ENCODE results near the gene VIPAS39. TPM values are rescaled to one million over a fixed set of nuclear protein-coding genes. Genes with fewer than 3 reads are reported as not detected.

The VIPAS39 gene
- 17.1 and 18.8 TPM in 2 replicates for total RNA-seq

- intact Hi-C loops (cut with micrococcal nuclease) = loop anchor here (1.0 to 5.0 kb wide), 12 partner anchors 80 to 645 kb away; partner anchors contain the start of genes ADCK1, ALKBH1, ANGEL1 and CIPC
These were observed at the start of gene VIPAS39, which contains the start of gene AHSA1 for GRCh38 chr14:77457522-77458248. Gene VIPAS39, minus strand, starts transcription at chr14:77457601. Its CDS starts 3,499 bp downstream, at chr14:77454102. Gene AHSA1, plus strand, starts transcription at chr14:77458093. Its CDS starts 97 bp downstream, at chr14:77458190.

DNA sequence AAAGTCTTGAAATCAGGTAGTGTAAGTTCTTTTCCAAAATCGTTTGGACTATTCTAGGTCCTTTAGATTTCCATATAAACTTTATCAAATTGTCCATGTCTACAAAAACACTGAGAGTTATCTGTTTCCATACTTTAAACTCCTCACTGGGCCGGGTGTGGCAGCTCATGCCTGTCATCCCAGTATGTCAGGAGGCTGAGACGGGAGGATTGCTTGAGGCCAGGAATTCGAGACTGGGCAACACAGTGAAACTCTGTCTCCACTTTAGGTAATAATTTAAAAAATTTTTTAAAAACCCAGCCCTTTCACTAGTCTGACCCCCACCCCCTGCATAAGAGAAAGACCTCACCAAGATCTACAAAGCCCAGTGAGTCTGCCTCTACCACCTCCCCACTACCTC lies 47.6 kb upstream of the VIPAS39 start:
- intact Hi-C loops (cut with micrococcal nuclease) = no loop called here

DNA sequence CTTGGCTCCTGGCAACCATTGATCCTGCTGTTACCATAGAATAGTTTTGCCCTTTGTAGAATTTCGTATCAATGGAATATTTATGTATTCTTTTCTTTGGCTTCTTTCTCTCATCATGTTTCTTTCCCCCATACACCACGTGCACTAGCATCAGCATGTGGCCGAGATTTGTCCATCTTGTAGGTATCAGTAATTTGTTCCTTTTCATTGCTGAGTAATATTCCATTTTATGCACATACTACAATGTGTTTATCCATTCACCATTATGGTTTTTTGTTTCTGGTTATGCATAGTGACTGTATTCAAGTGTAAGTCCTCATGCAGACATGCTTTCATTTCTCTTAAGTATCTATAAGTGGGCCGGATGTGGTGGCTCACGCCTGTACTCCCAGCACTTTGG lies 45.7 kb upstream of the VIPAS39 start:
- intact Hi-C loops (cut with micrococcal nuclease) = no loop called here

- intact Hi-C loops (cut with micrococcal nuclease) = no loop called here
These were observed 44.8 kb upstream of the VIPAS39 start for GRCh38 chr14:77502109-77502782.

- intact Hi-C loops (cut with micrococcal nuclease) = no loop called here
These were observed 41.7 kb upstream of the VIPAS39 start for GRCh38 chr14:77498984-77499527.

DNA sequence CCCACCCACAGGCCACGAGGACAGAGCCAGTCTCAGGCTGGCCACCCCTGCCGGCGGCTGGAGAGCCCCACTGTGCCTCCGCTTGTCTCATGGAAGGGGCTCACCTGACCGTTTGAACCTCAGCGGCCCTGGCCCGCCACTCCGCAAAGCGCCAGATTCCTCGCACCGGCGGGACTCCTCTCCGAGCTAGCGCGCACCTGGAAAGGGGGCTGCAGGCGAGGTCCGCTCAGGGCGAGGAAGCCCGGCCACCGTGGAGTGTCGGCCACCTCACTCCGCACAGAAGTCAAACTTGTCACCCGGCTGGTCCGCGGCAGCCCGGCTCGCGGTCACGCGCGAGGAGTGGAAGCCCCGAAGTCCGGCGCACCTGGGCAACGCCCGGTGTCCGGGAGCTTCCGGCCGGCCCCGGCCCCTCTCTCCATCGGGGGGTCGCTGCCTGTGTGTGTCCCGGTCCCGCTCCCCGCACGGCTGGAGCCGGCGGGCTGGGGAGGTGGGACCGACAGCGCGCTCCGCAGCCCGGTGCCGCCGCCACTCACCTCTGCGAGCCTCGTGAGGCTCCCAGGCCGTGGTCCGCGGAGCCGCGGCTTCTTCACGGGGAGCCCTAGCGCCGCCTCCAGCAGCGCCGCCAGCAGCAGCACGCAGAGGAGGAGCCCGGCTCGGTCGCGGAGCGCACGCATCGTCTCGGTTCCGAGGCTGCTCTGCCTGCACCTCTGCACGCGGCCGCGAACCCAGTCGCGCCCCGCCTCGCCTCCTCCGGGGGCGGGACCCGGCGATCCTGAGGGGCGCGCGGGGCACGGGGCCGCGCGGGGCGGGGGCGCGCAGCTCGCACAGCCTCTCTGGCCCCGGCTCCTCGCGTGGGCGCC lies 40.9 kb upstream of the VIPAS39 start, which contains the start of gene ISM2:
TSS of gene ISM2 (minus strand) at position 697 of the 860 bp plus-strand sequence. CDS start at position 674, 23 bp downstream.
- intact Hi-C loops (cut with micrococcal nuclease) = no loop called here

DNA sequence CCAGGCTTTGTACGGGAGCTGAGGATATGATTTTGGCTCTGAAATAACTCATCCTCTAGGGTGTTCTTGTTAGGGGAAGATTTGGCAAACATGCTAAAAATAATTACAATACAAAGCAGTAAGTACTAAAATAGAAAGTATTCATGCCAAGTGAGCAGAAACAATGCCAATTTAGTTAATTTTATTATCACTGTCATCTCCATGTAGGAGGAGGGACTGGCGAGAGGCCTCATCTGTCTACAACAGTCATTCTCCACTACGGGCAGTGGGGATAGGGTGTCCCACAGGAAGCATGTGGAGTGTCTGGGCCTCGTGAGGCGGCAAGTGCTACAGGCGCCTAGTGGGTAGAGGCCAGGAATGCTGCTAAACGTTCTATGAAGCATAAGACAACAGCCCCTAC lies 37.9 kb upstream of the VIPAS39 start:
- intact Hi-C loops (cut with micrococcal nuclease) = no loop called here

- intact Hi-C loops (cut with micrococcal nuclease) = no loop called here
These were observed 33.7 kb upstream of the VIPAS39 start for GRCh38 chr14:77491056-77491455.

DNA sequence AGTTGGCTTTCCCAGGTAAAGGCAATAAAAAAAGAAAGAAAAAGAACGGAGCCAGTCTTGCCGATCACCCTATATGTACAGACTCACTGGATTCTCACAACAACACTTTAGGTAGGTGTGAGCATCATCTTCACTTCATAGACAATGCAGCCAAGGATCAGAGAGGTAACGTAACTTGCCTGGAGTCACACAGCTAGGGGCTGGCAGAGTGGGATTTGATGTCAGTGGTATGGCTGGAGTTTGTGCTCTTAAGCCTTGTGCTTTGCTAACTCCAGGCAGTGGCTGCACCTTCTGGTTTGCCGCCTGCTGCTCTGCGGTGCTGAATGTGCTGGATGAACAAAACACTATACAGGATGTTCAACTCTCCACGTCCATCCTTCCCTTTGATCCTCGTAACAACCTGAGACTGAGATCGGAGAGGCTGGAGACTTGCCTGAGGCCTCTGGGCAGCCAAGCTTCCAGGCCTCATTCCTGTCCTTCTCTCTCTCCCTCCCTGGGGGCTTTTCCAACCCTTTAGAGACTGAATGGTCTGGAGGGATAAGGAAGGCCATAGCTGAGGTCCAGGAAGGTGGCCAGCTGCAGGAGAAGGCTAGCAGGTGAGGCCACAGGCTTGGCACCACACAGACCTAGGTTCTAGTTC lies 33.1 kb upstream of the VIPAS39 start:
- intact Hi-C loops (cut with micrococcal nuclease) = no loop called here

DNA sequence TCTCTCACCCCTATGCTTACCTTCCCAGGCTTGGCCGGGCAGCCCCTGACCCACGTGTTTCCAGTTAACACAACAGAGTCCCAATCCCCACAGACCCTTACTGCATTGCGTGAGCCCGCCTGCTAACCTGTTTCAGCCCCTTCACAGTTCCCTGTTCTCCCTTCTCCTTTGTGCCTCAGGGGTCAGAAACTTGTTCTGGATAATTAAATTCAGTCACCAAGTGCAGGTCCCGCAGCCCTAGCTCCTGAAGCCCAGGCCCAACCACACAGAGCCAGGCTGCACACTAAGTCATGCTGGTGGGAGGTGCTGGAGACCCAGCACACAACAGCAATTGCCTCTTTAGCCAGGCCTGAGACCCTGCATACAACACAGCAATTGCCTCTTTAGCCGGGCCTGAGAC lies 31.6 kb upstream of the VIPAS39 start:
- intact Hi-C loops (cut with micrococcal nuclease) = no loop called here

- intact Hi-C loops (cut with micrococcal nuclease) = no loop called here
These were observed 31.2 kb upstream of the VIPAS39 start for GRCh38 chr14:77488558-77488957.

DNA sequence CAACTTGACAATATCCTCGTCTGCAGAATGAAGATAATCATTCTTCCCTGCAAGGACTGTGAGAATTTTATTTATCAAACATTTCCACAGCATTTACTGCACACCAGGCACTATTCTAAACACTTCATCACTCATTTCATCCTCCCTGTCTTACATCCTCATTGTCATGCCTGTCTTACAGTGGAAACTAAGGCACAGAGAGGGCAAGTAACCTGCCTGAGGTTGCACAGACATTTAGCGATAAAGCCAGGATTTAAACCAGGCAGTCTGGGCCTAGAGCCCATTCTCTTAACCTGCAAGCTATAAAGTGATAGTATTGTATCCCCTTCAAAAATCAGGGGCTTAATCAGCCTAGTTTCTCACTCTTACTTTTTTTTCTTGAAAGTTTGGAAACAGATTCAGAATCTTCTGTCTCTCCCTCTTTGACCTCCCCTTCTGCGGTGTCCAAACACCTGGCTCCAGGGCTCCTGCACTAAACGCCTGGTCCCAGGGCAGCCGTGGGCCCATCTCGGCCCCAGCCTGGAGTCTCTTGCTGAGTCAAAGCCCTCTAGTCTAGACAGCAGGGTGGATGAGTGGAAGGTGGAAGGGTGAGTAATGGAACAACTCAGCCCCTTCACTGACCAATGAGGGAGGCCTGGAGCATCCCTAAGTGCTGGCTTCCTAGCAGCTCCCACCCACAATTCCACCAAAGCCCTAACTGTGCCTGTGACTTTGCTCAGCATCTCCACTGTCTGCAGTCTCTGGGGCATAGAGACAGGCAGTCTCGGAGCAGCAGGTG lies 28.7 kb upstream of the VIPAS39 start:
- intact Hi-C loops (cut with micrococcal nuclease) = no loop called here

GRCh38 chr14:77485256-77485655 lies 27.9 kb upstream of the VIPAS39 start:
- intact Hi-C loops (cut with micrococcal nuclease) = no loop called here

DNA sequence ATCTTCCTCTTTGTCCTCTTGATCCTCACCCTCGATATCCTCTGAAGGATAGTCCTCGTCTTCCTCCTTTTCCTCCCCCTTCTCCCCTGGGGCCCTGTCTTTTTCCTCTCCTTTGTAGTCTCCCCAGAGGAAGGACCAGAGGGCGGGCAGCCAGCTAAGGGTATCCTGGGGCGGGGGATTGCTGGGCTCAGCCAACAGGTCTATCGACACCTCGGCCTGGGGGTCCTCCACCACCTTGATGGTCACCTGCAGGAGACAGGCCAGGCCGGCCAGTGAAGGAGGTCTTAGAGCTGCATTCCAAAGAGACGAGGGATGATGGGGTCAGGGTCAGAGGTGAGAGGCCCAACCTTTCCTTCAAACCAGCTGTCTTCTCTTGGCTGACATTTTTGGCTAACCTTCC lies 25.0 kb upstream of the VIPAS39 start:
- intact Hi-C loops (cut with micrococcal nuclease) = no loop called here

DNA sequence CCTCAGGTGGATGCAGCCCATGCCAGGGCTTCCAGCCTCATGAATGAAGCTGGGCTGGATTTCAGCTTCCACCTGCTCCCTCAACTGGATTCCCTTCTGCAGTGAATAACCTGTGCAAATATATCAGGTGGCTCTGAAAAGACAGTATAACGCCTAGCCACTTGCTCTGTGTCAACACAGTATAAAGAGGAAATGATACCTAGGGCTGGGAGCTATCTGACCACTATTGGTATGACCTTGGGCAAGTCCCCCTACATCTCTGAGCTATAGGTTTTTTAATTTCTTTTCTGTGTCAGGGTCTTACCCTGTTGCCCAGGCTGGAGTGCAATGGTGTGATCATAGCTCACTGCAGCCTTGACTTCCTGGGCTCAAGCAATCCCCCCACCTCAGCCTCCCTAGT lies 21.4 kb upstream of the VIPAS39 start:
- intact Hi-C loops (cut with micrococcal nuclease) = no loop called here

GRCh38 chr14:77478029-77478428 lies 20.6 kb upstream of the VIPAS39 start:
- intact Hi-C loops (cut with micrococcal nuclease) = no loop called here

DNA sequence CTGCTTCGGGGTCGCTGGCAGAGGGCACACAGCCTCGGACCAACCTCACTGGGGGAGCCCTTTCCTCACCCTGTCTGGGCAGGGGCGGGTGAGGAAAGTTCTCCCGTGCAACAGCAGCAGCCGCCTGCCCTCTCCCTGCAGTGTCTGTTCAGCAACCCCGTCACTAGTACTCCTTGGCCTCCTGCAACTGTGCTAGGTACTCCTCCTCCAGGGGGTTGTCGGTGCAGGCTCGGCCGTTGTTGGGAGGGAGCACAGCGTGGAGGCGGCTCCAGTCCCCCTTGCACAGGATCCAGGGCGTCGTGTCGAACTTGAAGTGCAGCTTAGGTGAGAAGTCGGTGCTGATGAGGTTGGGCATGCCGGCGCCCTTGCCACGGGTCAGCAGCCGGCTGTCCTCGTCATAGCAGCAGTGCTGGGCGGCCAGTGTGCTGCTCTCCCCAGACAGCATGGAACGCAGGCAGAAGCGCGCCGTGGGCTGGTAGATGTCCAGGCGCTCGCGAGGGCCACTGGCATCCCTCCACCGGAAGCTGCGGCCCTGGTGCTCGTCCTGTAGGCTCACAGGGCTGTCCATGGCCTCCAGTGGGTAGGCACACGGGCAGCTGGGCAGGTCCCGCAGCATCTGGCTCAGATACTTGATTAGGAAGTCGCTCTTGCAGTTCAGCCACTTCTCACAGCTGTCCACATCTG lies 18.2 kb upstream of the VIPAS39 start:
- intact Hi-C loops (cut with micrococcal nuclease) = no loop called here

- intact Hi-C loops (cut with micrococcal nuclease) = no loop called here
These were observed 17.2 kb upstream of the VIPAS39 start for GRCh38 chr14:77474479-77475177.

DNA sequence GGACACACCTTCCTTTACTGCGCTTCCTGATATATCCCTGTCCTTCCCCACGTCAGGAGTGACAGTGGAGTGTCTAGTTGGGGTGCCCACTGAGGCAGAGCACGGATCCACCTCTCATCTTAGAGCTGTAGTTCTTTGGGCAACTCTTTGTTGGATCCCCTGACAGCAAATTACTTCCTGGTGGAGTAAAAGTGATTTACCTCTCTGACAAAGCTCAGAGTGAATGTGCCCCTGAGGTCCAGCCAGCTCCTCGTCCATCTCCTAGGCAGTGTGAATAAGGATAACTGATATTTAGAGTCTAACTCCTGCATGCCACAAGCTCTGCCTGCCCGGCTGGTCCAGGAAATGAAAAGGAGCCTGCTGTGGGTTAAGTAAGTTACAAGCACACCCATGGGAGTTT lies 16.5 kb upstream of the VIPAS39 start:
- intact Hi-C loops (cut with micrococcal nuclease) = no loop called here

Measured in T-helper 2 cell treated with Interferon-gamma antibody and Interleukin-4, amounts not matched to agents 100 ng/mL and 5 ng/mL, for 36 hours (primary cell).